Measurements from ENCODE around the gene TMPRSS11E.
"Not testable (repeated sequence)": the region's sequence is repeated elsewhere in the genome, so short reads cannot be mapped to it uniquely, and the experiment has no call there.

TMPRSS11E gene

GRCh38 chr4:68498413-68499007, 51.2 kb downstream of the TMPRSS11E start:
- Mint-ChIP-seq H3K4me1 (peaks cover 15% of the 10 kb centered on the region), H3K27ac (no peak overlapping the region), H3K36me3 (peaks cover 2% of the 10 kb centered on the region), H3K9me3 (no peaks in the 10 kb centered on the region), H3K27me3 (peaks cover 1% of the 10 kb centered on the region), H3K4me3 (no peak overlapping the region)

GRCh38 chr4:68499021-68499420, 51.8 kb downstream of the TMPRSS11E start:
- no peaks in the 10 kb centered on the region for H3K36me3 Mint-ChIP-seq
- no peak overlapping the region for H3K4me3 Mint-ChIP-seq
- H3K27me3 Mint-ChIP-seq, result no peaks in the 10 kb centered on the region
- no peak overlapping the region for H3K27ac Mint-ChIP-seq
- H3K9me3 Mint-ChIP-seq, result peaks cover 1% of the 10 kb centered on the region
- peaks cover 13% of the 10 kb centered on the region for H3K4me1 Mint-ChIP-seq

- H3K9me3 Mint-ChIP-seq, H3K27me3 Mint-ChIP-seq, H3K4me3 Mint-ChIP-seq, H3K27ac Mint-ChIP-seq, H3K36me3 Mint-ChIP-seq: not testable (repeated sequence)
- peaks cover 14% of the 10 kb centered on the region for H3K4me1 Mint-ChIP-seq
These were observed 56.2 kb downstream of the TMPRSS11E start for GRCh38 chr4:68503462-68503861.

GRCh38 chr4:68504836-68505235, 57.6 kb downstream of the TMPRSS11E start:
- H3K36me3 Mint-ChIP-seq, H3K9me3 Mint-ChIP-seq, H3K27me3 Mint-ChIP-seq, H3K27ac Mint-ChIP-seq, H3K4me3 Mint-ChIP-seq: not testable (repeated sequence)
- peaks cover 12% of the 10 kb centered on the region for H3K4me1 Mint-ChIP-seq

GRCh38 chr4:68505452-68505851, 58.2 kb downstream of the TMPRSS11E start:
- not testable (repeated sequence) for H3K4me3 Mint-ChIP-seq, H3K36me3 Mint-ChIP-seq, H3K27ac Mint-ChIP-seq, H3K27me3 Mint-ChIP-seq, H3K9me3 Mint-ChIP-seq
- peaks cover 12% of the 10 kb centered on the region for H3K4me1 Mint-ChIP-seq

- H3K27ac Mint-ChIP-seq, result no peak overlapping the region
These were observed 71.6 kb downstream of the TMPRSS11E start for GRCh38 chr4:68518889-68519288.

GRCh38 chr4:68520985-68521384, 73.7 kb downstream of the TMPRSS11E start:
- Mint-ChIP-seq H3K27ac (no peak overlapping the region), H3K4me1 (no peaks in the 10 kb centered on the region), H3K27me3 (no peaks in the 10 kb centered on the region), H3K36me3 (no peaks in the 10 kb centered on the region), H3K4me3 (no peak overlapping the region), H3K9me3 (no peaks in the 10 kb centered on the region)

More at GRCh38 chr4:68518889-68519288, 71.6 kb downstream of the TMPRSS11E start:
- H3K4me1 Mint-ChIP-seq, result no peaks in the 10 kb centered on the region
- no peaks in the 10 kb centered on the region for H3K36me3 Mint-ChIP-seq
- H3K27me3 Mint-ChIP-seq, result no peaks in the 10 kb centered on the region
- no peak overlapping the region for H3K4me3 Mint-ChIP-seq
- H3K9me3 Mint-ChIP-seq, result no peaks in the 10 kb centered on the region

GRCh38 chr4:68522232-68522631, 75.0 kb downstream of the TMPRSS11E start:
- H3K4me1 Mint-ChIP-seq, H3K27me3 Mint-ChIP-seq, H3K36me3 Mint-ChIP-seq, H3K9me3 Mint-ChIP-seq, H3K4me3 Mint-ChIP-seq, H3K27ac Mint-ChIP-seq: not testable (repeated sequence)

- no peak overlapping the region for H3K4me3 Mint-ChIP-seq
- no peaks in the 10 kb centered on the region for H3K27me3 Mint-ChIP-seq
- no peaks in the 10 kb centered on the region for H3K4me1 Mint-ChIP-seq
- no peaks in the 10 kb centered on the region for H3K9me3 Mint-ChIP-seq
- no peak overlapping the region for H3K27ac Mint-ChIP-seq
- no peaks in the 10 kb centered on the region for H3K36me3 Mint-ChIP-seq
These were observed 88.7 kb downstream of the TMPRSS11E start for GRCh38 chr4:68535974-68536373.

- Mint-ChIP-seq H3K36me3 (no peaks in the 10 kb centered on the region), H3K27me3 (no peaks in the 10 kb centered on the region), H3K9me3 (no peaks in the 10 kb centered on the region), H3K4me1 (no peaks in the 10 kb centered on the region), H3K4me3 (no peak overlapping the region), H3K27ac (no peak overlapping the region)
These were observed 89.1 kb downstream of the TMPRSS11E start for GRCh38 chr4:68536375-68536774.

GRCh38 chr4:68542742-68543141, 95.5 kb downstream of the TMPRSS11E start:
- not testable (repeated sequence) for H3K27me3 Mint-ChIP-seq, H3K4me3 Mint-ChIP-seq, H3K9me3 Mint-ChIP-seq, H3K27ac Mint-ChIP-seq, H3K4me1 Mint-ChIP-seq, H3K36me3 Mint-ChIP-seq
